Ishikawa (cell line): Measurements from ENCODE around the gene WSCD2.

Source experiments
- CEBPB ChIP-seq: IDR thresholded peaks from 2 replicates; pipeline ENCODE4 v1.6.1; 2012
- CREB1 ChIP-seq: IDR thresholded peaks from 2 replicates; pipeline ENCODE4 v1.6.1; 2012; ENCODE audit warnings: low read depth
- EGR1 ChIP-seq: IDR thresholded peaks from 2 replicates; pipeline ENCODE4 v1.6.1; 2012
- EP300 ChIP-seq: IDR thresholded peaks from 2 replicates; pipeline ENCODE4 v1.6.1; 2012; ENCODE audit warnings: borderline replicate concordance
- FOXM1 ChIP-seq: IDR thresholded peaks from 2 replicates; pipeline ENCODE4 v1.6.1; 2012; ENCODE audit warnings: low read depth, borderline replicate concordance
- NFIC ChIP-seq: IDR thresholded peaks from 2 replicates; pipeline ENCODE4 v1.6.1; 2012
- RAD21 ChIP-seq: IDR thresholded peaks from 2 replicates; pipeline ENCODE4 v1.6.1; 2012; ENCODE audit warnings: low read depth
- TAF1 ChIP-seq: IDR thresholded peaks from 2 replicates; pipeline ENCODE4 v1.6.1; 2012; ENCODE audit warnings: low read depth, mild to moderate bottlenecking
- TCF12 ChIP-seq: IDR thresholded peaks from 2 replicates; pipeline ENCODE4 v1.6.1; 2012; ENCODE audit warnings: low read depth
- TEAD4 ChIP-seq: IDR thresholded peaks from 2 replicates; pipeline ENCODE4 v1.6.1; 2012
- YY1 ChIP-seq: IDR thresholded peaks from 2 replicates; pipeline ENCODE4 v1.6.1; 2012; ENCODE audit warnings: low read depth
- ZBTB7A ChIP-seq: IDR thresholded peaks from 2 replicates; pipeline ENCODE4 v1.6.1; 2012; ENCODE audit warnings: low read depth
- TF ChIP-seq, protein P1 (sequence below): IDR thresholded peaks from 2 replicates; pipeline ENCODE4 v1.6.1; 2012
- TF ChIP-seq, protein P2 (sequence below): IDR thresholded peaks from 2 replicates; pipeline ENCODE4 v1.6.1; 2012; ENCODE audit warnings: low read depth, mild to moderate bottlenecking
- TF ChIP-seq, protein P3 (sequence below): IDR thresholded peaks from 2 replicates; pipeline ENCODE4 v1.6.1; 2012

WSCD2 gene

DNA sequence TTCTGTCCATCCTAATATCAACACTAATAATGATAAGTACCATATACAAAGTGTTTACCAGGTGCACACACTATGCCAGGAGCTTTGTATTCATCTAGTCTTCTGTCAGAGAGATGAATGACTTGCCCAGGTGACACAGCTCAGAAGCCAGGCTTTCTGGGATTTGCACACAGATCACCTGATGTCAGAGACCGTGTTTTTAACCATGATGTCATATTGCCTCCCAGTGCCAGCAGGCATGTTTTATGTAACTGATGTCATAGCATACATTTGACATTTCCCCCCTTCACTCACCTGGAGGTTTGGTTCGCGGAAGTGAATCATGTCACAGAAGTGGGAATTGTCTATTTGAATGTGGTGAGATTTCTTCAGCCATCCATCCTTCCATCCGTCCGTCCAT is 5.7 kb downstream of the WSCD2 start:
- TF ChIP-seq, protein P1, sequence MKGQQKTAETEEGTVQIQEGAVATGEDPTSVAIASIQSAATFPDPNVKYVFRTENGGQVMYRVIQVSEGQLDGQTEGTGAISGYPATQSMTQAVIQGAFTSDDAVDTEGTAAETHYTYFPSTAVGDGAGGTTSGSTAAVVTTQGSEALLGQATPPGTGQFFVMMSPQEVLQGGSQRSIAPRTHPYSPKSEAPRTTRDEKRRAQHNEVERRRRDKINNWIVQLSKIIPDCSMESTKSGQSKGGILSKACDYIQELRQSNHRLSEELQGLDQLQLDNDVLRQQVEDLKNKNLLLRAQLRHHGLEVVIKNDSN, result no peak
- TF ChIP-seq ZBTB7A (no peak), RAD21 (no peak), NFIC (no peak), EP300 (no peak), TAF1 (no peak), CEBPB (no peak), TEAD4 (no peak), FOXM1 (no peak), EGR1 (no peak), CREB1 (no peak), TCF12 (no peak), YY1 (no peak)
- TF ChIP-seq, protein P2, sequence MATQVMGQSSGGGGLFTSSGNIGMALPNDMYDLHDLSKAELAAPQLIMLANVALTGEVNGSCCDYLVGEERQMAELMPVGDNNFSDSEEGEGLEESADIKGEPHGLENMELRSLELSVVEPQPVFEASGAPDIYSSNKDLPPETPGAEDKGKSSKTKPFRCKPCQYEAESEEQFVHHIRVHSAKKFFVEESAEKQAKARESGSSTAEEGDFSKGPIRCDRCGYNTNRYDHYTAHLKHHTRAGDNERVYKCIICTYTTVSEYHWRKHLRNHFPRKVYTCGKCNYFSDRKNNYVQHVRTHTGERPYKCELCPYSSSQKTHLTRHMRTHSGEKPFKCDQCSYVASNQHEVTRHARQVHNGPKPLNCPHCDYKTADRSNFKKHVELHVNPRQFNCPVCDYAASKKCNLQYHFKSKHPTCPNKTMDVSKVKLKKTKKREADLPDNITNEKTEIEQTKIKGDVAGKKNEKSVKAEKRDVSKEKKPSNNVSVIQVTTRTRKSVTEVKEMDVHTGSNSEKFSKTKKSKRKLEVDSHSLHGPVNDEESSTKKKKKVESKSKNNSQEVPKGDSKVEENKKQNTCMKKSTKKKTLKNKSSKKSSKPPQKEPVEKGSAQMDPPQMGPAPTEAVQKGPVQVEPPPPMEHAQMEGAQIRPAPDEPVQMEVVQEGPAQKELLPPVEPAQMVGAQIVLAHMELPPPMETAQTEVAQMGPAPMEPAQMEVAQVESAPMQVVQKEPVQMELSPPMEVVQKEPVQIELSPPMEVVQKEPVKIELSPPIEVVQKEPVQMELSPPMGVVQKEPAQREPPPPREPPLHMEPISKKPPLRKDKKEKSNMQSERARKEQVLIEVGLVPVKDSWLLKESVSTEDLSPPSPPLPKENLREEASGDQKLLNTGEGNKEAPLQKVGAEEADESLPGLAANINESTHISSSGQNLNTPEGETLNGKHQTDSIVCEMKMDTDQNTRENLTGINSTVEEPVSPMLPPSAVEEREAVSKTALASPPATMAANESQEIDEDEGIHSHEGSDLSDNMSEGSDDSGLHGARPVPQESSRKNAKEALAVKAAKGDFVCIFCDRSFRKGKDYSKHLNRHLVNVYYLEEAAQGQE, result no peak
- TF ChIP-seq, protein P3, sequence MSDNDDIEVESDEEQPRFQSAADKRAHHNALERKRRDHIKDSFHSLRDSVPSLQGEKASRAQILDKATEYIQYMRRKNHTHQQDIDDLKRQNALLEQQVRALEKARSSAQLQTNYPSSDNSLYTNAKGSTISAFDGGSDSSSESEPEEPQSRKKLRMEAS, result no peak

DNA sequence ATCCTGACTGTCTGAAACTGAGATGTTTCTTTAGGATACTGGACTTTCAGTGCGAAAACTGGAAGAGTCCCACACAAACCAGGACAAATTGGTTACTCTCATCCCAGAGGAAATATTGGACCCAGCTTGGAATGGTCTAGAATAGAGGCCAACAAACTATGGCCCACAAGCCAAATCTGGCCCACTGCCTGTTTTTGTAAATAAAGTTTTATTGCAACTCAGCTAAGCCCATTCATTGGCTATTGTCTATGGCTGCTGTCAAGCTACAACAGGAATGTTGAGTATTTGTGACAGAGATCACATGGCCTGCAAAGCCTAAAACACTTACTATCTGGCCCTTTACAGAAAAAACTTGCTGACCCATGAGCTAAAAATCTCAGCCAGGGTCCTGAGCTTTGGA is 6.5 kb downstream of the WSCD2 start:
- TF ChIP-seq EP300 (no peak), TEAD4 (no peak), YY1 (no peak), FOXM1 (no peak), CEBPB (no peak), RAD21 (no peak), TAF1 (no peak), NFIC (no peak)
- TF ChIP-seq, protein P3, result no peak
- TF ChIP-seq, protein P2, result no peak
- TF ChIP-seq, protein P1, result no peak

DNA sequence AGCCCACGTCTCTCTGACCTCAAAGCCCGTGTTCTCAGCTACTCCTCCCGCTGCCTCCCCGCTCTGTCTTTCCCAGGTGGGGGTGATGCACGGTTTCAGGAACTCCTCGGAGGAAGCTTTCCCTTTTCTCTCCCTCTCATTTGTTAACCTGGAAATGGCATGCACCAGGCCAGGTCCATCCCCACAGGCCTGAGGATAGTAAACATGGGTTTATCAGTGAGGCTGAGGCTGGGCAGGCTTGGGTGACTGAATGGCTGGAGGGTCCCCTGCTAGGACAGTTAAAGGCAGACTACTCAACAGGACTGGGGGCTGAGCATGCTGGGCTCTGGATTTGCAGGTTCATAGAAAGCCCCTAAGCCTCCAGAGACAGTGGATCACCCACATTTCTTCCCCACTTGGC is 7.6 kb downstream of the WSCD2 start:
- no peak for TF ChIP-seq YY1
- TF ChIP-seq, protein P2, result no peak
- TF ChIP-seq EP300, result no peak
- TF ChIP-seq TEAD4, result no peak
- no peak for TF ChIP-seq EGR1
- TF ChIP-seq, protein P3, result no peak
- no peak for TF ChIP-seq RAD21

DNA sequence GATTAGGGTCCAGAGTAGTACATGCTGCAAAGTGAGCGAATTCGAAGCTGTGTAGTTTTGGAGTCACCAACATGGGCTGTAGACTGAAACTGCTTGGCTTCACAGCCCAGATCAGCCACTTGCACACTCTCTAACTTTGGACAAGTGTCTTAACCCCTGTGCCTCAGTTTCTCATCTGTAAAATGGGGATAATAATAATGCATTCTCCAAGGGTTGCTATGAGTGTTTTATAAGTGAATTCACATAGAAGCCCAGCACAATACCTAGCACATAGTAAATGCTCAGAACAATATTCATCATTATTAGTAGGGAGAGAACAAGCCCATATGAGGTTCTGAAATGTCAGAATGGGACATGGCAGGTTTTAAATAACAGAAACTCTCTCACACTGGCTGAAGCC is 10.4 kb downstream of the WSCD2 start:
- TF ChIP-seq EGR1 (no peak), CEBPB (no peak), NFIC (no peak), CREB1 (no peak), TAF1 (no peak)

DNA sequence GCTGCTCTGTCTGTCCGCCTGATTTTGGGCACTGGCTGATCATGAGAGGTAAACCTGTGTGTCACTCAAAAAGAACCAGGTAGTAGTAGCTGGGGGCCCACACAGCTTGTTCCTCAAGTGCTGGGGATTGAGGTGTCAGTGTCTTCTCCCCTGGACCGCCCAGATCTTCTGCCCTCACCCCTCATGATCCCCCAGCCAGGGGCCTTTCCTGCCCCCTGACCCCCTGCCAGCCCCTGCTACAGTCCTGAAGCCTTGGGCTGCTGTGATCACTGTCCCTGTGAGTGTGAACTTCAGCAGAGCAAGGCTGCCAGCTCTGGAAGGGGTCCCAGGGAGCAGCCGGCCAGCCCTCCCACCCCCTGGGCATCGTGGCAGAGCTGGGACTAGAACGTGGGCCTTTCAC is 11.4 kb downstream of the WSCD2 start:
- TF ChIP-seq EGR1, result no peak
- TF ChIP-seq TEAD4, result no peak
- TF ChIP-seq ZBTB7A, result no peak
- no peak for TF ChIP-seq YY1
- TF ChIP-seq, protein P3, result no peak
- TF ChIP-seq TAF1, result no peak
- TF ChIP-seq NFIC, result no peak
- TF ChIP-seq CREB1, result no peak
- no peak for TF ChIP-seq RAD21
- TF ChIP-seq CEBPB, result no peak
- TF ChIP-seq, protein P2, result no peak
- TF ChIP-seq, protein P1, result no peak
- no peak for TF ChIP-seq EP300
- TF ChIP-seq TCF12, result no peak
